H1 (cell line): Measurements from ENCODE around the gene NECTIN3. TPM values are rescaled to one million over a fixed set of nuclear protein-coding genes. Genes with fewer than 3 reads are reported as not detected.

ENCODE experiments used
- CTCF ChIA-PET: fragments of 300-600 bp; sonication (Branson Sonifier 250); formaldehyde crosslinking; loops from one replicate; lab custom pipeline; 2021; ENCODE audit not compliant: partially characterized antibody; lab: Charles Lee
- POLR2A ChIA-PET: fragments of 300-600 bp; sonication (Branson Sonifier 250); formaldehyde crosslinking; loops from one replicate; lab custom pipeline; 2021; ENCODE audit warnings: inconsistent platforms; ENCODE audit not compliant: partially characterized antibody; lab: Charles Lee
- DNase-seq, 2 experiments: peaks; one replicate each; pipeline versions ENCODE4 v3.0.0 to v3.0.0-alpha.2; 2010 to 2022; ENCODE audit warnings: low spot score in 2 of 2, low read depth in 1 of 2, mixed read lengths in 1 of 2
- FAIRE-seq: peaks from 2 replicates; lab custom pipeline; 2011; peaks lifted over from hg19 to GRCh38; lab: Jason Lieb, UNC
- H2AFZ ChIP-seq: 2 replicates; pipeline ENCODE4 v1.8.1; 2012; ENCODE audit warnings: low read length, inconsistent platforms
- H2AK5ac ChIP-seq: 2 replicates; pipeline ENCODE4 v1.6.1; 2013; ENCODE audit warnings: low read depth, low read length
- H2BK120ac ChIP-seq: replicated peaks from 2 replicates; pipeline ENCODE3; 2013; ENCODE audit warnings: low read depth, low read length, inconsistent platforms
- H2BK12ac ChIP-seq: 2 replicates; pipeline ENCODE4 v1.6.1; 2013; ENCODE audit warnings: low read depth, low read length
- H2BK15ac ChIP-seq: 2 replicates; pipeline ENCODE4 v1.6.1; 2013; ENCODE audit warnings: low read length
- H2BK20ac ChIP-seq: 2 replicates; pipeline ENCODE4 v1.6.1; 2013; ENCODE audit warnings: low read length
- H2BK5ac ChIP-seq: 2 replicates; pipeline ENCODE4 v1.6.1; 2013; ENCODE audit warnings: low read depth, low read length
- H3K14ac ChIP-seq: 2 replicates; pipeline ENCODE4 v1.6.1; 2013; ENCODE audit warnings: inconsistent platforms; ENCODE audit not compliant: insufficient read length
- H3K18ac ChIP-seq: 2 replicates; pipeline ENCODE4 v1.6.1; 2013; ENCODE audit warnings: low read length; ENCODE audit errors: extremely low read depth
- H3K23ac ChIP-seq: 2 replicates; pipeline ENCODE4 v1.6.1; 2013; ENCODE audit warnings: inconsistent platforms; ENCODE audit not compliant: insufficient read length
- H3K23me2 ChIP-seq: 2 replicates; pipeline ENCODE4 v1.6.1; 2013; ENCODE audit warnings: low read depth, low read length
- H3K27ac ChIP-seq: 2 replicates; pipeline ENCODE4 v1.6.1; 2011; ENCODE audit warnings: low read depth, low read length, inconsistent platforms
- H3K27me3 ChIP-seq, 4 experiments: replicated peaks in 1 of 4; 1 replicate in 1 of 4; 2 replicates in 3 of 4; pipeline versions ENCODE4 v1.6.1 to v1.8.1; 2011 to 2013; ENCODE audit warnings: low read length in 3 of 4, mild to moderate bottlenecking in 3 of 4, inconsistent platforms in 2 of 4, mixed read lengths in 2 of 4, moderate library complexity in 1 of 4; ENCODE audit not compliant: control insufficient read depth in 3 of 4, insufficient read depth in 3 of 4; ENCODE audit errors: extremely low read depth in 1 of 4
- H3K36me3 ChIP-seq, 4 experiments: 2 replicates each; pipeline versions ENCODE4 v1.6.1 to v1.8.1; 2011 to 2013; ENCODE audit warnings: mild to moderate bottlenecking in 4 of 4, low read length in 3 of 4, moderate library complexity in 2 of 4, control low read depth in 1 of 4, inconsistent platforms in 1 of 4; ENCODE audit not compliant: insufficient read depth in 4 of 4, control insufficient read depth in 2 of 4
- H3K4ac ChIP-seq: replicated peaks from 2 replicates; pipeline ENCODE3; 2013; ENCODE audit warnings: low read length, low read depth, mixed read lengths, inconsistent platforms; ENCODE audit not compliant: insufficient read length
- H3K4me1 ChIP-seq, 4 experiments: replicated peaks in 1 of 4; 1 replicate in 1 of 4; 2 replicates in 3 of 4; pipeline versions ENCODE4 v1.6.1 to v1.8.1; 2011 to 2013; ENCODE audit warnings: low read length in 3 of 4, inconsistent platforms in 2 of 4, mixed read lengths in 1 of 4; ENCODE audit not compliant: insufficient read depth in 4 of 4, control insufficient read depth in 3 of 4
- H3K4me2 ChIP-seq, 2 experiments: 2 replicates each; pipeline versions ENCODE4 v1.6.1 to v1.8.1; 2011 to 2013; ENCODE audit warnings: low read depth in 2 of 2, low read length in 2 of 2, control low read depth in 1 of 2, inconsistent platforms in 1 of 2, mild to moderate bottlenecking in 1 of 2; ENCODE audit not compliant: insufficient read depth in 1 of 2
- H3K4me3 ChIP-seq, 4 experiments: fragments of 200-600, 300-600 bp in 1 of 4; sonication (generic), shearing (Covaris generic), sonication (Bioruptor Twin) in 1 of 4; 2 replicates each; pipeline versions ENCODE4 v1.5.1 to v1.8.1; 2011 to 2016; ENCODE audit warnings: low read length in 4 of 4, low read depth in 3 of 4, control low read depth in 2 of 4, inconsistent platforms in 2 of 4, mild to moderate bottlenecking in 2 of 4, mixed read lengths in 1 of 4, moderate library complexity in 1 of 4; ENCODE audit not compliant: insufficient read depth in 2 of 4; ENCODE audit errors: extremely low read depth in 1 of 4
- H3K56ac ChIP-seq: replicated peaks from 2 replicates; pipeline ENCODE3; 2013; ENCODE audit warnings: low read depth, mild to moderate bottlenecking, mixed read lengths, low read length, inconsistent platforms; ENCODE audit not compliant: insufficient read length
- H3K79me1 ChIP-seq: 2 replicates; pipeline ENCODE4 v1.6.1; 2013; ENCODE audit warnings: low read depth, low read length, control low read depth
- H3K79me2 ChIP-seq, 2 experiments: 2 replicates each; pipeline versions ENCODE4 v1.6.1 to v1.8.1; 2012 to 2013; ENCODE audit warnings: low read length in 2 of 2, mild to moderate bottlenecking in 2 of 2, inconsistent platforms in 1 of 2; ENCODE audit not compliant: insufficient read depth in 2 of 2, control insufficient read depth in 1 of 2
- H3K9ac ChIP-seq, 4 experiments: replicated peaks in 1 of 4; 1 replicate in 1 of 4; 2 replicates in 3 of 4; pipeline versions ENCODE4 v1.6.1 to v1.8.1; 2011 to 2013; ENCODE audit warnings: low read depth in 3 of 4, low read length in 3 of 4, control low read depth in 2 of 4, mild to moderate bottlenecking in 2 of 4, moderate library complexity in 2 of 4, inconsistent platforms in 1 of 4; ENCODE audit errors: extremely low read depth in 1 of 4
- H3K9me3 ChIP-seq, 2 experiments: 2 replicates each; pipeline versions ENCODE4 v1.6.1 to v1.8.1; 2012 to 2013; ENCODE audit warnings: mild to moderate bottlenecking in 2 of 2, moderate library complexity in 2 of 2, control low read depth in 1 of 2, inconsistent platforms in 1 of 2, low read depth in 1 of 2, low read length in 1 of 2, mixed read lengths in 1 of 2; ENCODE audit not compliant: insufficient read depth in 2 of 2
- H4K20me1 ChIP-seq, 2 experiments: replicated peaks in 1 of 2; 2 replicates each; pipeline versions ENCODE3 to v1.8.1; 2011 to 2013; ENCODE audit warnings: inconsistent platforms in 2 of 2, low read length in 2 of 2, mild to moderate bottlenecking in 1 of 2; ENCODE audit not compliant: insufficient read depth in 2 of 2, control insufficient read depth in 1 of 2
- H4K5ac ChIP-seq: 2 replicates; pipeline ENCODE4 v1.6.1; 2013; ENCODE audit warnings: low read length, low read depth, mixed read lengths, inconsistent platforms; ENCODE audit not compliant: insufficient read length
- H4K8ac ChIP-seq: 2 replicates; pipeline ENCODE4 v1.8.0; 2013; ENCODE audit warnings: mild to moderate bottlenecking, moderate library complexity, low read length, inconsistent platforms; ENCODE audit not compliant: insufficient read depth; ENCODE audit errors: extremely low read depth
- H4K91ac ChIP-seq: replicated peaks from 2 replicates; pipeline ENCODE3; 2013; ENCODE audit warnings: low read length, mixed read lengths, inconsistent platforms; ENCODE audit not compliant: insufficient read length
- ASH2L ChIP-seq: fragments of 200-600, 300-600 bp; sonication (generic); IDR thresholded peaks from one replicate; pipeline ENCODE4 v1.7.1; 2017; ENCODE audit warnings: low read length
- RBBP5 ChIP-seq: IDR thresholded peaks from 2 replicates; pipeline ENCODE4 v1.7.1; 2012; ENCODE audit warnings: low read depth, mild to moderate bottlenecking, inconsistent platforms, low read length, moderate library complexity, borderline replicate concordance
- SIN3A ChIP-seq, 2 experiments: IDR thresholded peaks in 1 of 2; conservative IDR thresholded peaks in 1 of 2; 2 replicates each; pipeline ENCODE4 v1.6.1; 2011 to 2012; ENCODE audit warnings: low read length in 2 of 2, improper control_type of control experiment in 1 of 2, low read depth in 1 of 2, mild to moderate bottlenecking in 1 of 2
- SIX5 ChIP-seq: IDR thresholded peaks from 2 replicates; pipeline ENCODE4 v1.6.1; 2011; ENCODE audit warnings: mild to moderate bottlenecking, low read depth, low read length
- TCF12 ChIP-seq: IDR thresholded peaks from 2 replicates; pipeline ENCODE4 v1.6.1; 2011; ENCODE audit warnings: low read depth, mild to moderate bottlenecking, low read length
- WGBS, 2 experiments: shearing (Covaris generic) in 1 of 2; methylation state at CpG; one replicate each; pipeline versions ENCODE4 v1.1.6 to v1.1.7; 2013 to 2015; ENCODE audit warnings: low lambda C conversion rate in 2 of 2, mixed read lengths in 2 of 2, inconsistent platforms in 1 of 2, low coverage in 1 of 2, missing lambda C conversion rate in 1 of 2; ENCODE audit not compliant: insufficient replicate concordance in 2 of 2, insufficient coverage in 1 of 2, insufficient read length in 1 of 2; ENCODE audit errors: extremely low coverage in 1 of 2, missing lambda C conversion rate in 1 of 2; 5-methylcytosine and 5-hydroxymethylcytosine counted together
- polyA plus RNA-seq, 7 experiments: library from polyadenylated mRNA; depleted of rRNA in 3 of 7; stranded (reverse) in 5 of 7; unstranded in 2 of 7; fragments of >200 nt in 5 of 7; fragments of 200-250 nt in 2 of 7; gene quantifications; 1 replicate in 5 of 7; 2 replicates in 1 of 7; 4 replicates in 1 of 7; pipeline versions ENCODE4 v1.2.1 to v1.2.3, GENCODE V29; 2011 to 2013; ENCODE audit warnings: missing spikeins in 2 of 7, mixed read lengths in 2 of 7
- total RNA-seq: library from RNA; stranded (reverse); fragmentation: NEBNext Ultra II Directional; extraction: Animal tissue kit (Norgen Biotek cat#: 25700); gene quantifications from 2 replicates; pipeline ENCODE4 v1.2.1, GENCODE V29; 2021

NECTIN3 gene
- total and polyA plus RNA-seq, 2 of the 8 experiments (the other 6 are each of a cell fraction or from before 2014, with no cell fraction given) = 13.6 to 50.6 TPM

DNA sequence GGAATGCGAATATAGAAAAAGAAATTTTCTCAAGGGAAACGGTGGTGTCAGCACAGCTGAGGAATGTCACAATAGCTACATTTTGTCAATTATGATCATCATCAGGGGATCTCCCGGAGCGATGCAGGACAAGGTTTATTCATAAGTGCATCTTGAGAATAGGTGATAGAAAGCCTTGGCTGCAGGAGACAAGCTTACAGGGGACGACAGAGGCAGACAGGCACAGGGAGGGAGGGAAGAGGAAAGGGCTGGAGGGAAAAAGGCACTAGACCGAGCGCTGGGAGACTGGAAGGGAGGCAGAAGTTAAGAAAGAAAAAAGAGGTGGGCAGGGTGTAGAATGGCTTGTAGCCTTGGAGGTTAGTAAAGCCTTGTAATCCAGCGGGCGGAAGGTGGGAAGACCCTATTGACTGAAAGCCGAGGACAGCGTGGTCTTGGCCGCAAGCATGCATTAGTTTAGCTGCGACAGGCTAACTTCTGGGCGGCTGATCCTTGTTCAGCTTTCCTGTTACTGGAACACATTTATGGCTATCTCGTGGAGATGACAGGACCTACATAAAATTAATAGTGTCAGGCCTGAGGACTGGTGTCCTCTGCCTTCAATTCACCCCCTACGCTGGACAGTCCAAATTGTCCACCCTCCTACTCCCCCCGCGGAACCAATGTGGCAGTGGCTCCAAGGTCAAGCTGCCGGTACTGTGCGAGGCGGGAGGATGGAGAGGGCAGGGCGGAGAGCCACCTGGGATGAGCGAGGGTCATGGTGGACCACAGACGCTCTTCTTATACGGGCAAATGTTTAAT is 1.4 kb upstream of the NECTIN3 start:
- Histone ChIP-seq H3K18ac (peak overlapping the region; percentile 89), H3K56ac (peak overlapping the region; percentile 66), H3K4me1 (no peaks in the 10 kb centered on the region; a peak in 2 of 7 replicates), H4K20me1 (peaks cover 4 to 5% of the 10 kb centered on the region in 2 experiments), H3K9me3 (no peaks in the 10 kb centered on the region), H3K79me1 (no peaks in the 10 kb centered on the region), H3K27me3 (no peaks in the 10 kb centered on the region), H3K4me3 (peak overlapping the region; percentile 80 to 99 (median 94)), H3K23me2 (peaks cover 22% of the 10 kb centered on the region), H3K23ac (no peak overlapping the region), H3K4me2 (peak overlapping the region; percentile 91 to 100), H2BK120ac (peak overlapping the region; percentile 3), H3K27ac (peak overlapping the region; percentile 75; the same call in 1 of the 2 replicates), H2BK20ac (no peak overlapping the region; the same call in 1 of the 2 replicates), H2BK5ac (peak overlapping the region; percentile 91; the same call in 1 of the 2 replicates), H4K5ac (peak overlapping the region; percentile 41), H3K14ac (no peak overlapping the region), H2BK12ac (peak overlapping the region; percentile 75; the same call in 1 of the 2 replicates), H4K8ac (no peak overlapping the region), H2AFZ (0 out of 2 replicates have a peak overlapping the region, but pooled peaks have one; percentile 81), H3K36me3 (no peaks in the 10 kb centered on the region), H4K91ac (peak overlapping the region; percentile 83), H3K79me2 (peaks cover 24 to 52% of the 10 kb centered on the region in 2 experiments), H3K9ac (peak overlapping the region; percentile 14 to 68 (median 59)), H3K4ac (no peak overlapping the region), H2BK15ac (peak overlapping the region; percentile 61; the same call in 1 of the 2 replicates), H2AK5ac (no peak overlapping the region)
- TF ChIP-seq ASH2L (peak; percentile 77), SIN3A (conservative IDR thresholded peaks at IDR 0.05 in 1 of 2, IDR thresholded peaks at IDR 0.05 in 1 of 2; ENCODE audit: low read depth in 1 of 2, low read length in 2 of 2) (0 out of 4 replicates have a peak, but pooled peaks of 1 of the 2 experiments have one; percentile 20), SIX5 (no peak), TCF12 (no peak), RBBP5 (peak; percentile 44; the same call in 1 of the 2 replicates)
- CTCF ChIA-PET = interaction anchor here (1.0 to 1.5 kb wide), 5 partner anchors 9 to 101 kb away, joined by 3 to 6 read pairs (median 4); no protein-coding TSS in a partner anchor
- FAIRE-seq = no peak
- DNase-seq = no peak
- POLR2A ChIA-PET = interaction anchor here (0.9 to 2.4 kb wide), 6 partner anchors 11 to 120 kb away, joined by 3 to 15 read pairs (median 5); no protein-coding TSS in a partner anchor
- WGBS, 2 experiments = 9% methylated on average over 25 of the region's 25 CpGs; no CpG with 5 or more reads in 1 of the 2 experiments
